Activated B cell treated with CpG ODN at 0.5 μM for 24 hours (primary cell): ENCODE data around the gene CBX7. TPM values are rescaled to one million over a fixed set of nuclear protein-coding genes. Genes with fewer than 3 reads are reported as not detected.
"Not testable (repeated sequence)": the region's sequence is repeated elsewhere in the genome, so short reads cannot be mapped to it uniquely, and the experiment has no call there.

Experiments used
- ATAC-seq: fragments of 200-7000 bp; cut with Tn5 transposase; one replicate; pipeline ENCODE4 v1.10.0; 2021; ENCODE audit warnings: low read depth, mild to moderate bottlenecking, moderate library complexity
- CTCF ChIA-PET: fragments of 350-600 bp; sonication (Branson Sonifier 250); formaldehyde crosslinking; loops from one replicate; lab custom pipeline; 2021; ENCODE audit warnings: antibody characterized with exemption; lab: Charles Lee
- POLR2A ChIA-PET: fragments of 350-600 bp; sonication (Branson Sonifier 250); formaldehyde crosslinking; loops from one replicate; lab custom pipeline; 2021; ENCODE audit warnings: antibody characterized with exemption; lab: Charles Lee
- DNase-seq: peaks from one replicate; pipeline ENCODE4 v3.0.0; 2022
- H3K27ac Mint-ChIP-seq: one replicate; pipeline ENCODE4 v1.8.0; 2020; ENCODE audit warnings: mixed read lengths
- H3K27me3 Mint-ChIP-seq: one replicate; pipeline ENCODE4 v1.8.0; 2021; ENCODE audit warnings: mixed read lengths
- H3K36me3 Mint-ChIP-seq: one replicate; pipeline ENCODE4 v1.8.0; 2021; ENCODE audit warnings: low read depth, mixed read lengths
- H3K4me1 Mint-ChIP-seq: one replicate; pipeline ENCODE4 v1.8.0; 2021; ENCODE audit warnings: mixed read lengths
- H3K4me3 Mint-ChIP-seq: one replicate; pipeline ENCODE4 v1.8.0; 2020; ENCODE audit warnings: mild to moderate bottlenecking, mixed read lengths
- H3K9me3 Mint-ChIP-seq: one replicate; pipeline ENCODE4 v1.8.0; 2020; ENCODE audit warnings: mixed read lengths
- CTCF ChIP-seq: fragments of 200-600 bp; IDR thresholded peaks from one replicate; pipeline ENCODE4 v1.8.0; 2022; ENCODE audit warnings: antibody characterized with exemption, mild to moderate bottlenecking
- intact Hi-C: fragments of 100-400 bp; cut with micrococcal nuclease; formaldehyde crosslinking; loops from one replicate; pipeline ENCODE4 v1.15.1; 2024
- total RNA-seq: library from RNA; stranded (reverse); gene quantifications from 2 replicates; pipeline ENCODE4 v1.2.3, GENCODE V29; 2022

Gene CBX7
- total RNA-seq, 1 donor from 2014 or later: 45.4 TPM

DNA sequence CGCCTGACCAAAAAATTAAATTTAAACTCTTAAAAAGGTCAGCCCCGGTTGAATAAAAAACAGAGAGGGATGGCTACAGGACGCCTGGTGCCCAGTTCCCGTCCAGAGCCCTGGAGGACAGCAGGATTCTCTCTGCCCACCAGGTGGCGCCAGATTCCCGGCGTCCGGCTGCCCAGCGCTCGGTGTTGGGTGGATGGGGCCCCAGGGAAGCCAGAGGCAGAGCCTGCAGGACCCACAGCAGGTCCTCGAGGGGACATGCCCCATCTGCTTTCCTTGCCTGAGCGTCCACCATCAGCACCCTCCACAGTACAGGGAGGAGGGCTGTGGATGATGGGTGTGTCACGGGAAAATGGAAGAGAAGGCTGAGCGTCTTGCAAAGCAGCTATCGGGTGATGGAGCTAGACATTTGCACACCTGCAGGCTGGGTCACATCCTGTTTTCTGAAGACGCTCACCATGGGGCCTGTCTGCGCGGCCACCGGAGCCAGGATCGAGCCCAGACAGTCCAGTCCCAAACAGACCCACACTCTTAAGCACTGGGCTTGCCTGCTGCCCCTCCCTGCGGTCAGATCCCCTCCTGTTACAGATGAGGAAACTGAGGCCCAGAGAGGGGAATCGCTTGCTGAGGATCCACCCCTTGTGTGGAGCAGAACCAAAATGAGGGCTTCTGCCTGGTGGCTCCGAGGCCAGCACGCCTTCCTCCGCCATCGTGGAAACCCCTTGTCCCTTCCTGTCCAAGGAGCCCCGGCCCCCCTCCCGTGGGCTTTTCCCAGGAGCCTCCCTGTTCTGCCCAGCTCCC lies 18.5 kb upstream of the CBX7 start:
- Mint-ChIP-seq H3K4me3 (peak overlapping the region; percentile 77), H3K36me3 (no peaks in the 10 kb centered on the region)

DNA sequence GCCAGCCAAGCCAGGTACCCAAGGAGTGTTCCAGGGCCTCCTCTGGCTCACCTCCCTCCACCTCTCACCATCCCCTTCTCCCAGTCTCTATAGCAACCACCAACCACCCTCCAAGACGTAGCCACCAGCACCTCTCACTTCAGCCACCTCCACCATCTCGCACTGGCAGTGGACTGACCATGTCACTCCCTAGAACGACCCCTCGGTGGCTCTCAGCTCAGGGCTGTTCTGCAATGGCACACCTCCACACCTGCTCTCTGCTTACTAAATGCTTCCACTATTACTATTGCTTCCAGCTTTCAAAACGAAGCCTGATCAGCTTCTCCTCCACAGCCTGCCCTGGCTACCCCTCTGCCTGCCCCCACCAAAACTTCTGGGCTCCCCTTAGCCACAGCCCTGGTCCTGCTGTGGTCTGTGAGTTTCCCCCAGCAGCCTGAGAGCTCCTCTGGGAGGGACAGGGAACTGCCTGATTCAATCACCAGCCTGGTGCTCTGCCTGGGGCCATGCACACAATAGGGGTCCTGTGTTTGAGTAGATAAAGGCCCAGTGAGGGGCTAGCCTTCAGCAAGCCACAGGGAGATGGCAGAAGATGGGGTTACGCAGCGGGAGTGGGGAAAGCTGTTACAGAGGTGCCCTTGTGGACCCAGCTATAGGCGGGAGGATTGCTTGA lies 17.5 kb upstream of the CBX7 start:
- DNase-seq (no peak), ATAC-seq (no peak)
- Mint-ChIP-seq H3K4me1 (peaks cover 37% of the 10 kb centered on the region), H3K27ac (no peak overlapping the region), H3K9me3 (no peaks in the 10 kb centered on the region), H3K27me3 (no peaks in the 10 kb centered on the region), H3K36me3 (no peaks in the 10 kb centered on the region), H3K4me3 (no peak overlapping the region)
- CTCF ChIA-PET: interaction anchor here (0.9 to 2.9 kb wide), 12 partner anchors 9 to 855 kb away, joined by 3 to 75 read pairs (median 6); partner anchors contain the start of genes ATF4 and RPL3
- intact Hi-C loops: loop anchor here (1.0 to 2.0 kb wide), 5 partner anchors 17 to 867 kb away; partner anchors contain the start of gene CBX7
- no peak for TF ChIP-seq CTCF
- POLR2A ChIA-PET: interaction anchor here (0.9 to 3.2 kb wide), 6 partner anchors 142 to 359 kb away, joined by 3 to 30 read pairs (median 15); partner anchors contain the start of genes ATF4 and RPL3

More for the DNA sequence above, 18.5 kb upstream of the CBX7 start:
- POLR2A ChIA-PET: interaction anchor here (0.6 to 3.2 kb wide), 8 partner anchors 22 to 358 kb away, joined by 3 to 30 read pairs (median 12); partner anchors contain the start of genes ATF4 and RPL3
- intact Hi-C loops: loop anchor here (1.0 to 2.0 kb wide), 7 partner anchors 18 to 866 kb away; partner anchors contain the start of gene CBX7
- H3K9me3 Mint-ChIP-seq: no peaks in the 10 kb centered on the region
- CTCF ChIA-PET: interaction anchor here (0.6 to 2.9 kb wide), 26 partner anchors 10 to 865 kb away, joined by 3 to 75 read pairs (median 4); partner anchors contain the start of genes ATF4 and RPL3
- peaks cover 42% of the 10 kb centered on the region for H3K4me1 Mint-ChIP-seq
- ATAC-seq: peak; percentile 83
- H3K27me3 Mint-ChIP-seq: no peaks in the 10 kb centered on the region
- peak; percentile 85 for DNase-seq
- H3K27ac Mint-ChIP-seq: peak overlapping the region; percentile 76
- peak; percentile 93 for TF ChIP-seq CTCF

GRCh38 chr22:39166547-39166946 lies 14.1 kb upstream of the CBX7 start:
- no peaks in the 10 kb centered on the region for H3K36me3 Mint-ChIP-seq
- intact Hi-C loops: no loop called here
- CTCF ChIA-PET: no interaction called here
- no peak for TF ChIP-seq CTCF
- POLR2A ChIA-PET: no interaction called here
- no peak for DNase-seq
- no peak for ATAC-seq
- no peak overlapping the region for H3K27ac Mint-ChIP-seq
- H3K4me1 Mint-ChIP-seq: peaks cover 11% of the 10 kb centered on the region
- H3K27me3 Mint-ChIP-seq: no peaks in the 10 kb centered on the region
- no peak overlapping the region for H3K4me3 Mint-ChIP-seq
- H3K9me3 Mint-ChIP-seq: no peaks in the 10 kb centered on the region

- not testable (repeated sequence) for DNase-seq, H3K27ac Mint-ChIP-seq, ATAC-seq, H3K9me3 Mint-ChIP-seq, H3K36me3 Mint-ChIP-seq, H3K4me3 Mint-ChIP-seq
- intact Hi-C loops: loop anchor here (10.0 kb wide), 1 partner anchor 361 kb away; the partner anchor contains the start of gene DNAL4
- CTCF ChIA-PET: interaction anchor here (2.1 kb wide), 2 partner anchors 14 to 162 kb away, joined by 7 to 12 read pairs; no protein-coding TSS in a partner anchor
- POLR2A ChIA-PET: interaction anchor here (5.6 kb wide), 1 partner anchor 163 kb away, joined by 88 read pairs; the partner anchor contains the start of gene RPL3
- H3K4me1 Mint-ChIP-seq: peaks cover 12% of the 10 kb centered on the region
- peaks cover 16% of the 10 kb centered on the region for H3K27me3 Mint-ChIP-seq
Measured at GRCh38 chr22:39156093-39156492, 3.6 kb upstream of the CBX7 start.

DNA sequence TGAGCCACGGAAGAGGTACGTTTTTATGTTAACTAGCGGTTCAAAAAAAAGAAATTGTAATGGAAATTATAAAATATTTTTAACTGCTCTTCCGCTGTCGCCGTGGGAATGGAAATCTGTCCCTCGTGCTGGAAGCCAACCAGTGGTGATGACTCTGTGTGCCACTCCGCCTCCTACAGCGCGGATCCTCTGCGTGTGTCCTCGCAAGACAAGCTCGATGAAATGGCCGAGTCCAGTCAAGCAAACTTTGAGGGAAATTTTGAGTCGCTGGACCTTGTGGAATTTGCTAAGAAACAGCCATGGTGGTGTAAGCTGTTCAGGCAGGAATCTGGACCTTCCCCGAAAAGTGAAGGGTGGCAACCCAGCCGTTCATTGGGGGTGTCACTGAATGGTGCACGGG lies 2.9 kb upstream of the CBX7 start:
- intact Hi-C loops: loop anchor here (10.0 kb wide), 1 partner anchor 361 kb away; the partner anchor contains the start of gene DNAL4
- peaks cover 18% of the 10 kb centered on the region for H3K4me1 Mint-ChIP-seq
- no peak overlapping the region for H3K4me3 Mint-ChIP-seq
- no peak for TF ChIP-seq CTCF
- CTCF ChIA-PET: interaction anchor here (2.1 kb wide), 2 partner anchors 15 to 162 kb away, joined by 7 to 12 read pairs; no protein-coding TSS in a partner anchor
- no peaks in the 10 kb centered on the region for H3K9me3 Mint-ChIP-seq
- DNase-seq: no peak
- no peak overlapping the region for H3K27ac Mint-ChIP-seq
- POLR2A ChIA-PET: interaction anchor here (0.8 to 5.6 kb wide), 2 partner anchors 157 to 163 kb away, joined by 3 to 88 read pairs; partner anchors contain the start of gene RPL3
- peaks cover 16% of the 10 kb centered on the region for H3K27me3 Mint-ChIP-seq
- no peak for ATAC-seq
- peaks cover 6% of the 10 kb centered on the region for H3K36me3 Mint-ChIP-seq
